Natural killer cell (primary cell): ENCODE data around the gene P2RY11. TPM values are rescaled to one million over a fixed set of nuclear protein-coding genes. Genes with fewer than 3 reads are reported as not detected.

Experiments used
- ATAC-seq, 3 donors: fragments of 150-1000 bp in 2 of 3; fragments of 200-7000 bp in 1 of 3; cut with Tn5 transposase; 1 replicate in 1 of 3; 2 replicates in 2 of 3; pipeline ENCODE4 v1.10.0; 2021; ENCODE audit warnings: mild to moderate bottlenecking in 2 of 3, moderate library complexity in 2 of 3
- DNase-seq, 2 donors: peaks; one replicate each; pipeline versions ENCODE4 v3.0.0 to v3.0.0-alpha.2; 2013 to 2021; ENCODE audit warnings: mixed read lengths in 1 of 2
- H3K27ac ChIP-seq: one replicate; pipeline ENCODE4 v1.5.1; 2013; ENCODE audit warnings: mild to moderate bottlenecking, low read length
- H3K27me3 ChIP-seq: one replicate; pipeline ENCODE4 v1.6.1; 2013; ENCODE audit warnings: low read length; ENCODE audit not compliant: control insufficient read depth, insufficient read depth
- H3K36me3 ChIP-seq: one replicate; pipeline ENCODE4 v1.6.1; 2013; ENCODE audit warnings: low read length; ENCODE audit not compliant: control insufficient read depth, insufficient read depth
- H3K4me1 ChIP-seq: one replicate; pipeline ENCODE4 v1.6.1; 2013; ENCODE audit warnings: low read length; ENCODE audit not compliant: control insufficient read depth, insufficient read depth
- H3K4me3 ChIP-seq: one replicate; pipeline ENCODE4 v1.5.1; 2013; ENCODE audit warnings: low read length
- H3K9me3 ChIP-seq: one replicate; pipeline ENCODE4 v1.6.1; 2013; ENCODE audit warnings: low read length; ENCODE audit not compliant: control insufficient read depth, insufficient read depth
- H3K27ac Mint-ChIP-seq, 2 donors: one replicate each; pipeline ENCODE4 v1.8.0; 2022; ENCODE audit warnings: mild to moderate bottlenecking in 2 of 2, mixed read lengths in 2 of 2, moderate library complexity in 1 of 2
- H3K27me3 Mint-ChIP-seq, 2 donors: one replicate each; pipeline ENCODE4 v1.8.0; 2022; ENCODE audit warnings: low read depth in 2 of 2, mixed read lengths in 2 of 2
- H3K36me3 Mint-ChIP-seq: one replicate; pipeline ENCODE4 v1.8.0; 2022; ENCODE audit warnings: mixed read lengths
- H3K4me1 Mint-ChIP-seq, 2 donors: one replicate each; pipeline ENCODE4 v1.8.0; 2022; ENCODE audit warnings: mixed read lengths in 2 of 2
- H3K4me3 Mint-ChIP-seq: one replicate; pipeline ENCODE4 v1.8.0; 2022; ENCODE audit warnings: mild to moderate bottlenecking, moderate library complexity, mixed read lengths
- H3K9me3 Mint-ChIP-seq, 2 donors: one replicate each; pipeline ENCODE4 v1.8.0; 2022; ENCODE audit warnings: mixed read lengths in 2 of 2
- WGBS: methylation state at CpG from one replicate; pipeline ENCODE4 v1.1.7; 2013; ENCODE audit warnings: missing lambda C conversion rate; ENCODE audit not compliant: insufficient coverage; 5-methylcytosine and 5-hydroxymethylcytosine counted together
- intact Hi-C: fragments of 100-400 bp; cut with micrococcal nuclease; formaldehyde crosslinking; loops from one replicate; pipeline ENCODE4 v1.14.2; 2022
- total RNA-seq, 4 donors: library from RNA; stranded (reverse); fragments of 120-200 nt in 1 of 4; gene quantifications; one replicate each; pipeline versions ENCODE4 v1.2.3 to v1.2.4, GENCODE V29; 2013 to 2022
- TF ChIP-seq, protein P1 (sequence below): fragments of 200-600 bp; IDR thresholded peaks from one replicate; pipeline ENCODE4 v1.8.0; 2022; ENCODE audit warnings: antibody characterized with exemption

P2RY11 gene
- total RNA-seq, 3 donors from 2014 or later (not counting 1 experiment from before 2014, with no cell fraction given), result 44.1 to 52.3 (median 51.0) TPM

DNA sequence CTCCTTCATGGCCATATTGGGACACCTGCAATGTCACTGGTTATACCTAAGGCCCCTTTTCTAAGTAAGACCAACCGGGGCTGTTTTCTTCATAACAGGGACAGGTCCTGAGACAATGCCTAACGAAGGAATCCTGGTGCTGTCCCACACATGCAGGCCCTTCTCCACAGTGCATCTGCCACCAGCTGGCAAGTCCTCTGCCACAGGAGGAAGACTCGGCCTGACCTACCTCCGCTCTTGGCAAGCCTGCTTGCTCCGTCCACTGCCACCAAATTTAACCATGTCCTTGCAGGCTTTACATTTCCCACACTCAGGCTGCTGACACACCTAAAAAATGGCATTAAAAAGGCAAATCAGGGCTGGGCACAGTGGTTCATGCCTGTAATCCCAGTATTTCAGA, 40.0 kb downstream of the P2RY11 start:
- no peaks in the 10 kb centered on the region for H3K4me1 Mint-ChIP-seq
- peaks cover 14% of the 10 kb centered on the region for H3K36me3 Mint-ChIP-seq
- H3K9me3 ChIP-seq, result no peaks in the 10 kb centered on the region
- no peaks in the 10 kb centered on the region for H3K9me3 Mint-ChIP-seq
- H3K27me3 Mint-ChIP-seq, result no peaks in the 10 kb centered on the region
- H3K36me3 ChIP-seq, result peaks cover 71% of the 10 kb centered on the region
- H3K4me1 ChIP-seq, result no peaks in the 10 kb centered on the region
- no peaks in the 10 kb centered on the region for H3K27me3 ChIP-seq
- no peak for DNase-seq
- no peak overlapping the region for H3K4me3 ChIP-seq
- ATAC-seq, result no peak
- TF ChIP-seq, protein P1, sequence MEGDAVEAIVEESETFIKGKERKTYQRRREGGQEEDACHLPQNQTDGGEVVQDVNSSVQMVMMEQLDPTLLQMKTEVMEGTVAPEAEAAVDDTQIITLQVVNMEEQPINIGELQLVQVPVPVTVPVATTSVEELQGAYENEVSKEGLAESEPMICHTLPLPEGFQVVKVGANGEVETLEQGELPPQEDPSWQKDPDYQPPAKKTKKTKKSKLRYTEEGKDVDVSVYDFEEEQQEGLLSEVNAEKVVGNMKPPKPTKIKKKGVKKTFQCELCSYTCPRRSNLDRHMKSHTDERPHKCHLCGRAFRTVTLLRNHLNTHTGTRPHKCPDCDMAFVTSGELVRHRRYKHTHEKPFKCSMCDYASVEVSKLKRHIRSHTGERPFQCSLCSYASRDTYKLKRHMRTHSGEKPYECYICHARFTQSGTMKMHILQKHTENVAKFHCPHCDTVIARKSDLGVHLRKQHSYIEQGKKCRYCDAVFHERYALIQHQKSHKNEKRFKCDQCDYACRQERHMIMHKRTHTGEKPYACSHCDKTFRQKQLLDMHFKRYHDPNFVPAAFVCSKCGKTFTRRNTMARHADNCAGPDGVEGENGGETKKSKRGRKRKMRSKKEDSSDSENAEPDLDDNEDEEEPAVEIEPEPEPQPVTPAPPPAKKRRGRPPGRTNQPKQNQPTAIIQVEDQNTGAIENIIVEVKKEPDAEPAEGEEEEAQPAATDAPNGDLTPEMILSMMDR, result no peak
- over 99% methylated on average over 5 of the region's 5 CpGs for WGBS
- no peak overlapping the region for H3K27ac Mint-ChIP-seq
- no peak overlapping the region for H3K4me3 Mint-ChIP-seq
- H3K27ac ChIP-seq, result no peak overlapping the region
- intact Hi-C loops, result no loop called here

DNA sequence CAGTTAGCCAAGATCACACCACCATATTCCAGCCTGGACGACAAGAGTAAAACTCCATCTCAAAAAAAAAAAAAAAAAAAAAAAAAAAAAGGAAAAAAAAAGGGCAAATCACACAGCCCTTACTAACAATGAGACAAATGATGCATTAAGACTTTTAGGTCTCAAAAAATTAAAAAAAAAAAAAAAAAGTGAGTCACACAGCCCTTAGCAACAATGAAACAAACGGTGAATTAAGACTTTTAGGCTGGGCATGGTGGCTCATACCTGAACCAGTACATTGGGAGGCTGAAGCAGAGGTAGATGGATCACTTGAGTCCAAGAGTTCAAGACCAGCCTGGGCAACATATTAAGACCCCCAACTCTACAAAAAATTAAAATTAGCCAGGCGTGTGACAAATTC, 40.6 kb downstream of the P2RY11 start:
- Histone ChIP-seq H3K36me3 (peaks cover 66% of the 10 kb centered on the region), H3K4me3 (no peak overlapping the region), H3K27ac (no peak overlapping the region), H3K9me3 (no peaks in the 10 kb centered on the region), H3K27me3 (no peaks in the 10 kb centered on the region), H3K4me1 (no peaks in the 10 kb centered on the region)
- DNase-seq, result no peak
- no peak for ATAC-seq
- H3K4me3 Mint-ChIP-seq, result no peak overlapping the region
- intact Hi-C loops, result no loop called here
- TF ChIP-seq, protein P1, result no peak
- H3K9me3 Mint-ChIP-seq, result no peaks in the 10 kb centered on the region
- 97% methylated on average over 2 of the region's 3 CpGs for WGBS
- peaks cover 14% of the 10 kb centered on the region for H3K36me3 Mint-ChIP-seq
- H3K27ac Mint-ChIP-seq, result no peak overlapping the region
- no peaks in the 10 kb centered on the region for H3K4me1 Mint-ChIP-seq
- H3K27me3 Mint-ChIP-seq, result no peaks in the 10 kb centered on the region

GRCh38 chr19:10155839-10156238, 44.3 kb downstream of the P2RY11 start:
- Mint-ChIP-seq H3K36me3 (peaks cover 22% of the 10 kb centered on the region), H3K4me3 (no peak overlapping the region), H3K27me3 (no peaks in the 10 kb centered on the region), H3K27ac (no peak overlapping the region), H3K4me1 (peaks cover 0 to 8% of the 10 kb centered on the region in 2 donors), H3K9me3 (no peaks in the 10 kb centered on the region)
- Histone ChIP-seq H3K4me3 (no peak overlapping the region), H3K9me3 (no peaks in the 10 kb centered on the region), H3K4me1 (no peaks in the 10 kb centered on the region), H3K36me3 (peaks cover 78% of the 10 kb centered on the region), H3K27me3 (no peaks in the 10 kb centered on the region), H3K27ac (no peak overlapping the region)
- TF ChIP-seq, protein P1, result no peak
- intact Hi-C loops, result no loop called here
- 93% methylated on average over 4 of the region's 4 CpGs for WGBS
- ATAC-seq (no peak), DNase-seq (no peak)

DNA sequence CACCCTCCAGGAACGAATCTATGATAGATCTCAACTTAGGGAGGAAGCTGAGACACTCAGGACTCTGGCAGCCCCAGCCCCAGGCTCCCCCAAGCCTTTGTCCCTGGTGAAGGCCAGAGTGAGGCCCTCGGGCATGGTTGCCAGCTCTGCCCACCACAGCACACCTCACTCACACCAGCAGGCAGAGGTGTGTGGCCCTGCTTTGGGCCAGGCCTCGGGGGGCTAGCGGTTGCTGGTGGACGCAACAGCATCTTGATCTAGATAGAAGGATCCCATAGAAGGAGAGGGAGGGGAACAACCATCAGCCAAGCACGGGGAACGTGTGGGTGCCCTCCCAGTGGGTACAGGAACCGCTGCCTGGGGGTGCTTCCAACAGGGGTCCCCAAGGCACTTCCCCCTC, 46.6 kb downstream of the P2RY11 start:
- Histone ChIP-seq H3K27me3 (no peaks in the 10 kb centered on the region), H3K27ac (no peak overlapping the region), H3K9me3 (no peaks in the 10 kb centered on the region), H3K36me3 (peaks cover 76% of the 10 kb centered on the region), H3K4me3 (no peak overlapping the region), H3K4me1 (no peaks in the 10 kb centered on the region)
- Mint-ChIP-seq H3K9me3 (no peaks in the 10 kb centered on the region), H3K27ac (peak overlapping the region in 1 of 2 donors; percentile 66), H3K4me1 (peaks cover 0 to 8% of the 10 kb centered on the region in 2 donors), H3K36me3 (peaks cover 22% of the 10 kb centered on the region), H3K4me3 (no peak overlapping the region), H3K27me3 (no peaks in the 10 kb centered on the region)
- ATAC-seq (no peak), DNase-seq (no peak)
- TF ChIP-seq, protein P1, result no peak
- intact Hi-C loops, result no loop called here
- 98% methylated on average over 8 of the region's 8 CpGs for WGBS
